Middle frontal gyrus (tissue), 1 donor: ENCODE data around the gene RIMBP2.
A peak's percentile ranks its signal among the peaks of the same experiment; 100 is the strongest.
"Not testable (repeated sequence)": the region's sequence is repeated elsewhere in the genome, so short reads cannot be mapped to it uniquely, and the experiment has no call there.

Source experiments
- DNase-seq: peaks from one replicate; pipeline ENCODE4 v3.0.0-alpha.2; 2015; ENCODE audit warnings: low spot score; ENCODE audit errors: extremely low spot score

RIMBP2 gene

GRCh38 chr12:130656411-130656810 lies 59.7 kb downstream of the RIMBP2 start:
- no peak for DNase-seq

GRCh38 chr12:130655881-130656280 lies 60.2 kb downstream of the RIMBP2 start:
- no peak for DNase-seq

GRCh38 chr12:130655010-130655409 lies 61.1 kb downstream of the RIMBP2 start:
- DNase-seq: no peak

GRCh38 chr12:130651188-130651959 lies 64.7 kb downstream of the RIMBP2 start:
- DNase-seq: no peak

- no peak for DNase-seq
These were observed 66.0 kb downstream of the RIMBP2 start for GRCh38 chr12:130650131-130650530.

- DNase-seq: no peak
These were observed 66.7 kb downstream of the RIMBP2 start for GRCh38 chr12:130649101-130650045.

GRCh38 chr12:130647814-130648213 lies 68.3 kb downstream of the RIMBP2 start:
- no peak for DNase-seq

GRCh38 chr12:130646716-130647370 lies 69.3 kb downstream of the RIMBP2 start:
- no peak for DNase-seq

- DNase-seq: not testable (repeated sequence)
These were observed 69.9 kb downstream of the RIMBP2 start for GRCh38 chr12:130646191-130646590.

GRCh38 chr12:130645751-130646150 lies 70.3 kb downstream of the RIMBP2 start:
- no peak for DNase-seq

- DNase-seq: no peak
These were observed 71.5 kb downstream of the RIMBP2 start for GRCh38 chr12:130644566-130644965.

GRCh38 chr12:130644146-130644545 lies 72.0 kb downstream of the RIMBP2 start:
- DNase-seq: no peak

GRCh38 chr12:130642856-130643255 lies 73.2 kb downstream of the RIMBP2 start:
- DNase-seq: no peak

- no peak for DNase-seq
These were observed 74.4 kb downstream of the RIMBP2 start for GRCh38 chr12:130641533-130642184.

GRCh38 chr12:130640901-130641300 lies 75.2 kb downstream of the RIMBP2 start:
- DNase-seq: no peak

- DNase-seq: no peak
These were observed 75.6 kb downstream of the RIMBP2 start for GRCh38 chr12:130640496-130640895.

GRCh38 chr12:130639476-130640424 lies 76.3 kb downstream of the RIMBP2 start:
- no peak for DNase-seq

- DNase-seq: no peak
These were observed 79.7 kb downstream of the RIMBP2 start for GRCh38 chr12:130636370-130636769.

- DNase-seq: no peak
These were observed 81.2 kb downstream of the RIMBP2 start for GRCh38 chr12:130634866-130635265.

GRCh38 chr12:130633771-130634170 lies 82.3 kb downstream of the RIMBP2 start:
- DNase-seq: peak; percentile 50
